WTC11 (cell line): ENCODE data around the gene PTPN1. TPM values are rescaled to one million over a fixed set of nuclear protein-coding genes. Genes with fewer than 3 reads are reported as not detected.
A peak's percentile ranks its signal among the peaks of the same experiment; 100 is the strongest.
"Not testable (repeated sequence)": the region's sequence is repeated elsewhere in the genome, so short reads cannot be mapped to it uniquely, and the experiment has no call there.

Source experiments
- ATAC-seq: fragments of 200-7000 bp; cut with Tn5 transposase; 2 replicates; pipeline ENCODE4 v1.10.0; 2021; ENCODE audit warnings: mild to moderate bottlenecking, moderate library complexity
- CTCF ChIA-PET: fragments of 300-600 bp; sonication (Branson Sonifier 250); formaldehyde crosslinking; loops from one replicate; lab custom pipeline; 2021; ENCODE audit warnings: antibody characterized with exemption; lab: Charles Lee
- POLR2A ChIA-PET: fragments of 350-600 bp; sonication (Branson Sonifier 250); formaldehyde crosslinking; loops from one replicate; lab custom pipeline; 2021; ENCODE audit warnings: antibody characterized with exemption; lab: Charles Lee
- DNase-seq: peaks from one replicate; pipeline ENCODE4 v3.0.0; 2021; ENCODE audit warnings: low spot score
- H3K27ac Mint-ChIP-seq: 2 replicates; pipeline ENCODE4 v1.8.0; 2021; ENCODE audit warnings: mixed read lengths
- H3K27me3 Mint-ChIP-seq: 2 replicates; pipeline ENCODE4 v1.8.0; 2021; ENCODE audit warnings: low read depth, mild to moderate bottlenecking, moderate library complexity, mixed read lengths
- H3K36me3 Mint-ChIP-seq: 2 replicates; pipeline ENCODE4 v1.8.0; 2021; ENCODE audit warnings: mixed read lengths
- H3K4me1 Mint-ChIP-seq: 2 replicates; pipeline ENCODE4 v1.8.0; 2022; ENCODE audit warnings: mixed read lengths
- H3K4me3 Mint-ChIP-seq: 2 replicates; pipeline ENCODE4 v1.8.0; 2021; ENCODE audit warnings: mild to moderate bottlenecking, moderate library complexity, mixed read lengths
- H3K9me3 Mint-ChIP-seq: 2 replicates; pipeline ENCODE4 v1.8.0; 2021; ENCODE audit warnings: mixed read lengths
- ESRRA ChIP-seq: sonication (generic); formaldehyde crosslinking; IDR thresholded peaks from 2 replicates; pipeline ENCODE4 v1.8.1; 2022; ENCODE audit warnings: mild to moderate bottlenecking, missing genetic modification reagents, borderline replicate concordance
- FOXP1 ChIP-seq: sonication (generic); formaldehyde crosslinking; IDR thresholded peaks from 2 replicates; pipeline ENCODE4 v1.8.0; 2022; ENCODE audit warnings: missing genetic modification reagents, mild to moderate bottlenecking, moderate library complexity, borderline replicate concordance
- HMGA2 ChIP-seq: fragments of 250-450 bp; sonication (Bioruptor Pico); IDR thresholded peaks from 2 replicates; pipeline ENCODE4 v1.4.0; 2021; ENCODE audit warnings: mild to moderate bottlenecking, moderate library complexity
- IRF2 ChIP-seq: sonication (generic); formaldehyde crosslinking; IDR thresholded peaks from 2 replicates; pipeline ENCODE4 v1.8.0; 2022; ENCODE audit warnings: low read depth, missing genetic modification reagents, borderline replicate concordance
- MYBL2 ChIP-seq: sonication (generic); formaldehyde crosslinking; IDR thresholded peaks from 2 replicates; pipeline ENCODE4 v1.8.1; 2023; ENCODE audit warnings: mild to moderate bottlenecking, moderate library complexity, missing genetic modification reagents
- NFATC4 ChIP-seq: fragments of 250-450 bp; sonication (Bioruptor Pico); IDR thresholded peaks from 2 replicates; pipeline ENCODE4 v1.9.0; 2021; ENCODE audit warnings: mild to moderate bottlenecking
- NR1H2 ChIP-seq: sonication (generic); formaldehyde crosslinking; IDR thresholded peaks from 2 replicates; pipeline ENCODE4 v1.9.0; 2021; ENCODE audit warnings: mild to moderate bottlenecking, moderate library complexity, missing genetic modification reagents
- NR2C2 ChIP-seq: sonication (generic); formaldehyde crosslinking; IDR thresholded peaks from 2 replicates; pipeline ENCODE4 v1.8.0; 2022; ENCODE audit warnings: mild to moderate bottlenecking, missing genetic modification reagents
- SMAD3 ChIP-seq: sonication (generic); formaldehyde crosslinking; IDR thresholded peaks from 2 replicates; pipeline ENCODE4 v1.8.0; 2022; ENCODE audit warnings: missing genetic modification reagents, mild to moderate bottlenecking, borderline replicate concordance
- SP1 ChIP-seq: sonication (generic); formaldehyde crosslinking; conservative IDR thresholded peaks from 2 replicates; pipeline ENCODE4 v1.8.1; 2022; ENCODE audit warnings: missing genetic modification reagents
- TEAD1 ChIP-seq: sonication (generic); formaldehyde crosslinking; IDR thresholded peaks from 2 replicates; pipeline ENCODE4 v1.8.0; 2022; ENCODE audit warnings: mild to moderate bottlenecking, missing genetic modification reagents
- ZNF396 ChIP-seq: fragments of 250-450 bp; sonication (Bioruptor Pico); IDR thresholded peaks from 2 replicates; pipeline ENCODE4 v1.8.0; 2021; ENCODE audit warnings: mild to moderate bottlenecking, moderate library complexity, borderline replicate concordance
- total RNA-seq: library from RNA; stranded (reverse); gene quantifications from 3 replicates; pipeline ENCODE4 v1.2.3, GENCODE V29; 2021
- TF ChIP-seq, protein P1 (sequence below): fragments of 250-450 bp; sonication (Bioruptor Pico); IDR thresholded peaks from 2 replicates; pipeline ENCODE4 v2.1.2; 2022; ENCODE audit warnings: mild to moderate bottlenecking, moderate library complexity
- TF ChIP-seq, protein P2 (sequence below): sonication (generic); formaldehyde crosslinking; IDR thresholded peaks from 2 replicates; pipeline ENCODE4 v1.8.0; 2022; ENCODE audit warnings: mild to moderate bottlenecking, missing genetic modification reagents
- TF ChIP-seq, protein P3 (sequence below): fragments of 250-450 bp; sonication (Bioruptor Pico); IDR thresholded peaks from 2 replicates; pipeline ENCODE4 v1.9.0; 2021; ENCODE audit warnings: mild to moderate bottlenecking
- TF ChIP-seq, protein P4 (sequence below): fragments of 250-450 bp; sonication (Bioruptor Pico); IDR thresholded peaks from 2 replicates; pipeline ENCODE4 v1.9.0; 2021; ENCODE audit warnings: mild to moderate bottlenecking, borderline replicate concordance
- TF ChIP-seq, protein P5 (sequence below): sonication (generic); formaldehyde crosslinking; IDR thresholded peaks from 2 replicates; pipeline ENCODE4 v1.8.1; 2022; ENCODE audit warnings: mild to moderate bottlenecking, missing genetic modification reagents, moderate library complexity, borderline replicate concordance

The PTPN1 gene
- total RNA-seq, 1 experiment from 2014 or later: 29.4 TPM

DNA sequence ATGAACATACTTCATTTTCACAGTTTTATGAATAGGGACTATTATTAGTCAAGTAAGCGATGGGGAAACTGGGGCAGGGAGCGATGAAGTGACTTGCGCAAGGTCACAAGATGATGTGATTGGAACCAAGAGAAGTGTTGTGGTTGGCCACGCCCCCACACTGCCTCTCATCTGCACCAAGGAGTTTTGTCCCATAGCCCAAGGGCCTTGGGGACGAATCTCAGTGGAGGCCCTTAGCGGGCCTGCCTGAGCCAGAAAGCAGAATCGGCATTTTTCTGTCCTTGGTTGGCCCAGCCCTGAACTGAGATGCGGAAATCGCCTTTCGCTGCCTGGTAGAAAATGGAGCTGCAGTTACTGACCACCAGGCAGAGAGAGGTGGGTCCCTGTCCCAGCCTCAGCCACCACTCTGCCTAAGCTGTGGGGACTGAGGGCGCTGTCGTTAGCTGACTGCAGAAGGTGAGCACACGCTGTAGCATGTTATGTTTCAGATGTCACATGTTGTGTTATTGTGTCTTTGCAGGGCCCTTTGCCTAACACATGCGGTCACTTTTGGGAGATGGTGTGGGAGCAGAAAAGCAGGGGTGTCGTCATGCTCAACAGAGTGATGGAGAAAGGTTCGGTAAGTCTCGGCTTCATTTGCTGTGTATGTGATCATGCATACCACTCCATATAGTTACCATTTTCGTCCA lies 57.8 kb downstream of the PTPN1 start:
- CTCF ChIA-PET: interaction anchor here (1.0 kb wide), 1 partner anchor 220 kb away, joined by 3 read pairs; no protein-coding TSS in a partner anchor
- Mint-ChIP-seq H3K4me3 (no peak overlapping the region), H3K27ac (peak overlapping the region; percentile 78; the same call in 1 of the 2 replicates), H3K4me1 (no peaks in the 10 kb centered on the region; the same call in 1 of the 2 replicates), H3K9me3 (no peaks in the 10 kb centered on the region), H3K36me3 (peaks cover 14% of the 10 kb centered on the region), H3K27me3 (no peaks in the 10 kb centered on the region)
- DNase-seq (no peak), ATAC-seq (no peak)
- POLR2A ChIA-PET: no interaction called here
- TF ChIP-seq NR1H2 (CRISPR knock-in tag) (no peak), HMGA2 (no peak), NR2C2 (CRISPR knock-in tag) (no peak)

DNA sequence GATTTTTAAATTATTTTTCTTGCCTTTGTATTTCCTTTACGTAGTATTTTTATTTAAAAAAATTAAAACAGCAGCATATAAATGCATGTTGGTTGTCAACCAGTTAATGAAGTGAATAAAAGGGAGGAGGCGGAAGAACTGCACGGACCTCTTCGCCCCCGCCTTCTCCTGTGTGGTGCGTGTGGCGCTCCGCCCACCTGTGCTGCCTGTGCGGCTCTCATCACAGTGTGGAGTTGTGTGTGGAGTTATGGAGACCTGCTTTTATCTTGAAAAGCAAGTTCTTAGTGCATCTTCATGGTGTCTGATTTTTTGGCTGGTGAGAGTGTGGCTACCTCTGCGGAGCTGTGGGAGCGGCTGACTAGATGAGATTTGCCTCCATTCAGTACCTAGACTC lies 58.4 kb downstream of the PTPN1 start:
- H3K9me3 Mint-ChIP-seq: no peaks in the 10 kb centered on the region
- ATAC-seq (no peak), DNase-seq (no peak)
- H3K27ac Mint-ChIP-seq: no peak overlapping the region
- no peaks in the 10 kb centered on the region for H3K27me3 Mint-ChIP-seq
- CTCF ChIA-PET: interaction anchor here (1.0 kb wide), 1 partner anchor 220 kb away, joined by 3 read pairs; no protein-coding TSS in a partner anchor
- POLR2A ChIA-PET: no interaction called here
- no peak overlapping the region for H3K4me3 Mint-ChIP-seq
- H3K36me3 Mint-ChIP-seq: peaks cover 12% of the 10 kb centered on the region
- TF ChIP-seq SP1 (CRISPR knock-in tag): no peak
- no peaks in the 10 kb centered on the region; the same call in 1 of the 2 replicates for H3K4me1 Mint-ChIP-seq

DNA sequence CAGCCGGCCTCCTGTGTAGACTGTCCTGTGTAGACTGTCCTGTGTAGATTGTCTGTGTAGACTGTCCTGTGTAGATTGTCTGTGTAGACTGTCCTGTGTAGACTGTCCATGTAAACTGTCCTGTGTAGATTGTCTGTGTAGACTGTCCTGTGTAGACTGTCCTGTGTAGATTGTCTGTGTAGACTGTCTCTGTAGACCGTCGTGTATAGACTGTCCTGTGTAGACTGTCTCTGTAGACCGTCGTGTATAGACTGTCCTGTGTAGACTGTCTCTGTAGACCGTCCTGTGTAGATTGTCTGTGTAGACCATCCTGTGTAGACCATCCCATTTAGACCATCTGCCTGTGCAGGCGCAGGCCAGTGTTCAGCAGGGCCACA lies 59.3 kb downstream of the PTPN1 start:
- H3K27ac Mint-ChIP-seq: 0 out of 2 replicates have a peak overlapping the region, but pooled peaks have one; percentile 45
- H3K4me1 Mint-ChIP-seq, DNase-seq, H3K27me3 Mint-ChIP-seq, H3K9me3 Mint-ChIP-seq, ATAC-seq, H3K4me3 Mint-ChIP-seq, CTCF ChIA-PET, POLR2A ChIA-PET: not testable (repeated sequence)
- H3K36me3 Mint-ChIP-seq: peaks cover 15% of the 10 kb centered on the region

DNA sequence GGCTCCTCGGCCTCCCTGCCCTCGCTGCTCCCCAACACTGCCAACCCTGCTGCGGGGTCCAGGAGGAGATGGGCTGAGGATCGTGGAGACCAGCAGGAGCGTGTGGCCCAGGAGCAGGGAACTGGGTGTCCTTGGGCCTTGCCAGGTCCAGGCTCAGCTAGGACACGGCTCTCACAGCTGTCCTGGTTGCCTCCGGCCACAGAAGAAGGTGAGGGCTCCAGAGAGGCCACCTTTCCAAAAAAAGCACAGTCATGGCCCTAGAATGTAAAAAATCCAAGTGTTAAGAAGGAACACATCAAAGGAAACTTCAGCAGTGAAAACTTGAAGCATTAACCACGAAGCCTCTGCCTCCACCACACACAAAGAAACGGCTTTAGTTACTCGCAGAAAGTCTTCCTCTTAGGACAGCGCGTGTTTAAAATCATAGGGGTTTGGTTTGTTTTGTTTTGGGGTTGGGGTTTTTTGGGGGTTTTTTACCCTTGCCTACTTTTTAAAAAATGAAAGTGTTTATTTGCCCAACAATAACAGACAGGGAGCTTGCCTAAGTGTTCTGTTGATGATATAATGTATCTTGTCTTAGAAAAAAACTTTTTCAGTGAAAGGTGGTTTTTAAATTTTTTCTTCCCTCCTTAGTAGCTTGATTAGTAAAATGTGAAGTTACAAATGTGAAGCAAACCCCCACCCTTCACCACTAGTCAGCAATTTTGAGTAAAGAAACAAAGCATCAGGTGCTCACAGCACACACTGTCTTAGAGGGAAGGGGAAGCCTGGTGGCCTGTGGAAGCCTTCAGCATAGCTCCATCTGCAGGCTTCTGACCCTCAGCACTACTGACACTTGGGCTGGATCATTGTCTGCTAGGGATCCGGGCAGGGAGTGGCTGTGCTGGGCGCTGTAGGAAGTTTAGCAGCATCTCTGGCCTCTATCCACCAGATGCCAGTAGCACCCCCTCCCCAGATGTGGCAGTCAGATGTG lies 60.0 kb downstream of the PTPN1 start:
- peak; percentile 98 for ATAC-seq
- ChIA-PET POLR2A (no interaction called here), CTCF (interaction anchor here (0.6 to 1.4 kb wide), 24 partner anchors 9 to 450 kb away, joined by 3 to 10 read pairs (median 4); partner anchors contain the start of gene PTPN1)
- DNase-seq: peak; percentile 58
- H3K9me3 Mint-ChIP-seq: no peaks in the 10 kb centered on the region
- peaks cover 18% of the 10 kb centered on the region for H3K36me3 Mint-ChIP-seq
- H3K4me3 Mint-ChIP-seq: no peak overlapping the region
- H3K27ac Mint-ChIP-seq: peak overlapping the region; percentile 57; the same call in 1 of the 2 replicates
- no peaks in the 10 kb centered on the region; the same call in 1 of the 2 replicates for H3K4me1 Mint-ChIP-seq
- no peaks in the 10 kb centered on the region for H3K27me3 Mint-ChIP-seq
- TF ChIP-seq NFATC4: no peak
- no peak for TF ChIP-seq ESRRA (CRISPR knock-in tag)
- TF ChIP-seq IRF2: no peak
- TF ChIP-seq TEAD1 (CRISPR knock-in tag): no peak
- no peak for TF ChIP-seq SMAD3
- TF ChIP-seq, protein P1, sequence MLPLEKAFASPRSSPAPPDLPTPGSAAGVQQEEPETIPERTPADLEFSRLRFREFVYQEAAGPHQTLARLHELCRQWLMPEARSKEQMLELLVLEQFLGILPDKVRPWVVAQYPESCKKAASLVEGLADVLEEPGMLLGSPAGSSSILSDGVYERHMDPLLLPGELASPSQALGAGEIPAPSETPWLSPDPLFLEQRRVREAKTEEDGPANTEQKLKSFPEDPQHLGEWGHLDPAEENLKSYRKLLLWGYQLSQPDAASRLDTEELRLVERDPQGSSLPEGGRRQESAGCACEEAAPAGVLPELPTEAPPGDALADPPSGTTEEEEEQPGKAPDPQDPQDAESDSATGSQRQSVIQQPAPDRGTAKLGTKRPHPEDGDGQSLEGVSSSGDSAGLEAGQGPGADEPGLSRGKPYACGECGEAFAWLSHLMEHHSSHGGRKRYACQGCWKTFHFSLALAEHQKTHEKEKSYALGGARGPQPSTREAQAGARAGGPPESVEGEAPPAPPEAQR (CRISPR knock-in tag): no peak
- TF ChIP-seq, protein P2, sequence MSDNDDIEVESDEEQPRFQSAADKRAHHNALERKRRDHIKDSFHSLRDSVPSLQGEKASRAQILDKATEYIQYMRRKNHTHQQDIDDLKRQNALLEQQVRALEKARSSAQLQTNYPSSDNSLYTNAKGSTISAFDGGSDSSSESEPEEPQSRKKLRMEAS: no peak
- no peak for TF ChIP-seq ZNF396 (CRISPR knock-in tag)
- TF ChIP-seq, protein P3, sequence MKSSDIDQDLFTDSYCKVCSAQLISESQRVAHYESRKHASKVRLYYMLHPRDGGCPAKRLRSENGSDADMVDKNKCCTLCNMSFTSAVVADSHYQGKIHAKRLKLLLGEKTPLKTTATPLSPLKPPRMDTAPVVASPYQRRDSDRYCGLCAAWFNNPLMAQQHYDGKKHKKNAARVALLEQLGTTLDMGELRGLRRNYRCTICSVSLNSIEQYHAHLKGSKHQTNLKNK (CRISPR knock-in tag): no peak
- no peak for TF ChIP-seq MYBL2 (CRISPR knock-in tag)
- TF ChIP-seq FOXP1 (CRISPR knock-in tag): no peak
- TF ChIP-seq, protein P4, sequence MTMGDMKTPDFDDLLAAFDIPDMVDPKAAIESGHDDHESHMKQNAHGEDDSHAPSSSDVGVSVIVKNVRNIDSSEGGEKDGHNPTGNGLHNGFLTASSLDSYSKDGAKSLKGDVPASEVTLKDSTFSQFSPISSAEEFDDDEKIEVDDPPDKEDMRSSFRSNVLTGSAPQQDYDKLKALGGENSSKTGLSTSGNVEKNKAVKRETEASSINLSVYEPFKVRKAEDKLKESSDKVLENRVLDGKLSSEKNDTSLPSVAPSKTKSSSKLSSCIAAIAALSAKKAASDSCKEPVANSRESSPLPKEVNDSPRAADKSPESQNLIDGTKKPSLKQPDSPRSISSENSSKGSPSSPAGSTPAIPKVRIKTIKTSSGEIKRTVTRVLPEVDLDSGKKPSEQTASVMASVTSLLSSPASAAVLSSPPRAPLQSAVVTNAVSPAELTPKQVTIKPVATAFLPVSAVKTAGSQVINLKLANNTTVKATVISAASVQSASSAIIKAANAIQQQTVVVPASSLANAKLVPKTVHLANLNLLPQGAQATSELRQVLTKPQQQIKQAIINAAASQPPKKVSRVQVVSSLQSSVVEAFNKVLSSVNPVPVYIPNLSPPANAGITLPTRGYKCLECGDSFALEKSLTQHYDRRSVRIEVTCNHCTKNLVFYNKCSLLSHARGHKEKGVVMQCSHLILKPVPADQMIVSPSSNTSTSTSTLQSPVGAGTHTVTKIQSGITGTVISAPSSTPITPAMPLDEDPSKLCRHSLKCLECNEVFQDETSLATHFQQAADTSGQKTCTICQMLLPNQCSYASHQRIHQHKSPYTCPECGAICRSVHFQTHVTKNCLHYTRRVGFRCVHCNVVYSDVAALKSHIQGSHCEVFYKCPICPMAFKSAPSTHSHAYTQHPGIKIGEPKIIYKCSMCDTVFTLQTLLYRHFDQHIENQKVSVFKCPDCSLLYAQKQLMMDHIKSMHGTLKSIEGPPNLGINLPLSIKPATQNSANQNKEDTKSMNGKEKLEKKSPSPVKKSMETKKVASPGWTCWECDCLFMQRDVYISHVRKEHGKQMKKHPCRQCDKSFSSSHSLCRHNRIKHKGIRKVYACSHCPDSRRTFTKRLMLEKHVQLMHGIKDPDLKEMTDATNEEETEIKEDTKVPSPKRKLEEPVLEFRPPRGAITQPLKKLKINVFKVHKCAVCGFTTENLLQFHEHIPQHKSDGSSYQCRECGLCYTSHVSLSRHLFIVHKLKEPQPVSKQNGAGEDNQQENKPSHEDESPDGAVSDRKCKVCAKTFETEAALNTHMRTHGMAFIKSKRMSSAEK (CRISPR knock-in tag): no peak
- TF ChIP-seq, protein P5, sequence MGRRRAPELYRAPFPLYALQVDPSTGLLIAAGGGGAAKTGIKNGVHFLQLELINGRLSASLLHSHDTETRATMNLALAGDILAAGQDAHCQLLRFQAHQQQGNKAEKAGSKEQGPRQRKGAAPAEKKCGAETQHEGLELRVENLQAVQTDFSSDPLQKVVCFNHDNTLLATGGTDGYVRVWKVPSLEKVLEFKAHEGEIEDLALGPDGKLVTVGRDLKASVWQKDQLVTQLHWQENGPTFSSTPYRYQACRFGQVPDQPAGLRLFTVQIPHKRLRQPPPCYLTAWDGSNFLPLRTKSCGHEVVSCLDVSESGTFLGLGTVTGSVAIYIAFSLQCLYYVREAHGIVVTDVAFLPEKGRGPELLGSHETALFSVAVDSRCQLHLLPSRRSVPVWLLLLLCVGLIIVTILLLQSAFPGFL: no peak
